HCT116 (cell line): Measurements from ENCODE around the gene CHD3. TPM values are rescaled to one million over a fixed set of nuclear protein-coding genes. Genes with fewer than 3 reads are reported as not detected.

Source experiments
- ATAC-seq: fragments of 200-7000 bp; cut with Tn5 transposase; 2 replicates; pipeline ENCODE4 v1.9.1; 2020; ENCODE audit warnings: mild to moderate bottlenecking, moderate library complexity
- BruUV-seq: library from RNA; stranded (reverse); fragments of 400-500 nt; replicated peaks from 2 replicates; lab custom pipeline; 2021; lab: Mats Ljungman, UMichigan
- CTCF ChIA-PET: fragments of 300-600 bp; sonication (Branson Sonifier 250); formaldehyde crosslinking; loops from one replicate; lab custom pipeline; 2021; ENCODE audit warnings: antibody characterized with exemption; lab: Charles Lee
- POLR2A ChIA-PET: fragments of 300-600, 350-600 bp; sonication (Branson Sonifier 250); formaldehyde crosslinking; loops from one replicate; lab custom pipeline; 2021; ENCODE audit warnings: antibody characterized with exemption; lab: Charles Lee
- RAD21 ChIA-PET, 2 experiments: fragments of 300-600 bp; sonication (Branson Sonifier 250); formaldehyde crosslinking; loops; one replicate each; lab custom pipeline; 2023; ENCODE audit warnings: low total read pairs in 2 of 2; ENCODE audit not compliant: uncharacterized antibody in 2 of 2, unreplicated experiment in 2 of 2, low non-redundant PET in 1 of 2; lab: Charles Lee
- DNase-seq: peaks from one replicate; pipeline ENCODE4 v3.0.0-alpha.2; 2010; ENCODE audit warnings: low read depth, low spot score
- H2AFZ ChIP-seq: fragments of 200-600 bp; shearing (Covaris generic), sonication (generic); 2 replicates; pipeline ENCODE4 v1.6.1; 2017; ENCODE audit warnings: low read depth, mixed run types, mixed read lengths, antibody characterized with exemption, low read length; ENCODE audit not compliant: poor library complexity, severe bottlenecking
- H3K27ac ChIP-seq: 2 replicates; pipeline ENCODE4 v1.5.1; 2012; ENCODE audit warnings: low read depth, low read length
- H3K27me3 ChIP-seq: fragments of 200-600 bp; sonication (generic); 2 replicates; pipeline ENCODE4 v1.6.1; 2016; ENCODE audit warnings: mixed run types, low read length, mixed read lengths; ENCODE audit not compliant: insufficient read depth
- H3K36me3 ChIP-seq, 2 experiments: fragments of 200-500 bp in 1 of 2; fragments of 200-600 bp in 1 of 2; sonication (Bioruptor generic) in 1 of 2; sonication (generic) in 1 of 2; 2 replicates each; pipeline versions ENCODE4 v1.5.1 to v1.6.1; 2014 to 2016; ENCODE audit warnings: low read length in 2 of 2, inconsistent platforms in 1 of 2, mixed read lengths in 1 of 2, mixed run types in 1 of 2; ENCODE audit not compliant: insufficient read depth in 2 of 2, control insufficient read depth in 1 of 2
- H3K4me1 ChIP-seq, 2 experiments: fragments of 200-600 bp in 1 of 2; sonication (generic) in 1 of 2; 2 replicates each; pipeline versions ENCODE4 v1.5.1 to v1.6.1; 2012 to 2017; ENCODE audit warnings: low read length in 2 of 2, inconsistent platforms in 1 of 2, mild to moderate bottlenecking in 1 of 2, mixed read lengths in 1 of 2, mixed run types in 1 of 2, moderate library complexity in 1 of 2; ENCODE audit not compliant: insufficient read depth in 2 of 2, control insufficient read depth in 1 of 2
- H3K4me2 ChIP-seq: fragments of 200-600 bp; sonication (generic); 2 replicates; pipeline ENCODE4 v1.6.1; 2017; ENCODE audit warnings: mixed run types, low read length, mixed read lengths
- H3K4me3 ChIP-seq, 2 experiments: fragments of 200-600 bp in 1 of 2; sonication (generic) in 1 of 2; replicated peaks in 1 of 2; 2 replicates each; pipeline ENCODE4 v1.5.1; 2011 to 2016; ENCODE audit warnings: low read length in 2 of 2, control low read depth in 1 of 2, low read depth in 1 of 2, mild to moderate bottlenecking in 1 of 2, mixed read lengths in 1 of 2, mixed run types in 1 of 2
- H3K79me2 ChIP-seq: fragments of 200-600 bp; sonication (generic); 2 replicates; pipeline ENCODE4 v1.6.1; 2017; ENCODE audit warnings: mild to moderate bottlenecking, mixed run types, low read length, moderate library complexity, mixed read lengths; ENCODE audit not compliant: insufficient read depth
- H3K9ac ChIP-seq: fragments of 200-600 bp; sonication (generic); 2 replicates; pipeline ENCODE4 v1.6.1; 2016; ENCODE audit warnings: low read length, mixed read lengths
- H3K9me2 ChIP-seq: fragments of 200-600 bp; sonication (generic), shearing (Covaris generic); 2 replicates; pipeline ENCODE4 v1.6.1; 2017; ENCODE audit warnings: mixed run types, mild to moderate bottlenecking, moderate library complexity; ENCODE audit not compliant: insufficient read depth
- H3K9me3 ChIP-seq, 2 experiments: fragments of 200-500 bp in 1 of 2; fragments of 200-600 bp in 1 of 2; sonication (Bioruptor generic) in 1 of 2; sonication (generic) in 1 of 2; 2 replicates each; pipeline ENCODE4 v1.6.1; 2014 to 2017; ENCODE audit warnings: low read length in 2 of 2, mixed read lengths in 2 of 2, inconsistent platforms in 1 of 2, low read depth in 1 of 2, mild to moderate bottlenecking in 1 of 2, mixed run types in 1 of 2, moderate library complexity in 1 of 2; ENCODE audit not compliant: control insufficient read depth in 1 of 2, insufficient read depth in 1 of 2
- H4K20me1 ChIP-seq: fragments of 200-600 bp; sonication (generic), shearing (Covaris generic); 2 replicates; pipeline ENCODE4 v1.6.1; 2017; ENCODE audit warnings: mixed run types, mild to moderate bottlenecking, moderate library complexity; ENCODE audit not compliant: insufficient read depth
- CTCF ChIP-seq, 3 experiments: fragments of 200-600 bp in 1 of 3; sonication (generic) in 1 of 3; IDR thresholded peaks in 2 of 3; conservative IDR thresholded peaks in 1 of 3; 2 replicates each; pipeline ENCODE4 v1.5.1; 2012 to 2017; ENCODE audit warnings: low read depth in 2 of 3, low read length in 2 of 3, antibody characterized with exemption in 1 of 3, borderline replicate concordance in 1 of 3, control low read depth in 1 of 3, mild to moderate bottlenecking in 1 of 3, mixed read lengths in 1 of 3, mixed run types in 1 of 3, moderate library complexity in 1 of 3; ENCODE audit not compliant: insufficient read depth in 1 of 3
- POLR2A ChIP-seq: IDR thresholded peaks from 2 replicates; pipeline ENCODE4 v1.7.0; 2011; ENCODE audit warnings: borderline replicate concordance; ENCODE audit not compliant: insufficient read depth, insufficient read length; ENCODE audit errors: extremely low read depth
- YY1 ChIP-seq: IDR thresholded peaks from 2 replicates; pipeline ENCODE4 v1.6.1; 2011; ENCODE audit warnings: low read length, low read depth, moderate library complexity, mild to moderate bottlenecking; ENCODE audit not compliant: insufficient replicate concordance; ENCODE audit errors: extremely low read depth
- ZBTB33 ChIP-seq: IDR thresholded peaks from 2 replicates; pipeline ENCODE4 v1.6.1; 2011; ENCODE audit warnings: mild to moderate bottlenecking, low read length, moderate library complexity; ENCODE audit not compliant: insufficient replicate concordance; ENCODE audit errors: extremely low read depth
- ZFX ChIP-seq: fragments of 450-650 bp; IDR thresholded peaks from 2 replicates; pipeline ENCODE4 v1.6.1; 2017
- intact Hi-C: fragments of 100-400 bp; cut with micrococcal nuclease; formaldehyde crosslinking; loops from 2 replicates; pipeline ENCODE4 v1.10.0; 2022
- total RNA-seq: library from RNA; stranded (reverse); gene quantifications from one replicate; pipeline ENCODE4 v1.2.1, GENCODE V29; 2021; ENCODE audit not compliant: unreplicated experiment

Gene CHD3
- total RNA-seq, 1 experiment from 2014 or later, result 54.8 TPM

- TF ChIP-seq YY1 (no peak), ZFX (no peak), ZBTB33 (no peak), CTCF (IDR thresholded peaks at IDR 0.05 in 2 of 3, conservative IDR thresholded peaks at IDR 0.05 in 1 of 3; ENCODE audit: borderline replicate concordance in 1 of 3, insufficient read depth in 1 of 3, low read depth in 2 of 3, low read length in 2 of 3) (no peak)
- TF ChIP-seq, all 23 proteins: peak for 0
These were observed 47.3 kb downstream of the CHD3 start (continued) for GRCh38 chr17:7935859-7936258.

GRCh38 chr17:7940034-7940433 lies 51.4 kb downstream of the CHD3 start:
- Histone ChIP-seq H2AFZ (no peak overlapping the region), H4K20me1 (no peaks in the 10 kb centered on the region)
- TF ChIP-seq ZFX (no peak), POLR2A (no peak)
- TF ChIP-seq, all 23 proteins: peak for 0
- Histone ChIP-seq H3K79me2 (no peaks in the 10 kb centered on the region; the same call in 1 of the 2 replicates), H3K9me2 (no peaks in the 10 kb centered on the region), H3K27me3 (no peaks in the 10 kb centered on the region), H3K27ac (no peak overlapping the region), H3K9me3 (no peaks in the 10 kb centered on the region), H3K36me3 (peaks cover 54 to 61% of the 10 kb centered on the region in 2 experiments), H3K4me3 (no peak overlapping the region), H3K4me1 (no peaks in the 10 kb centered on the region), H3K9ac (no peak overlapping the region), H3K4me2 (no peak overlapping the region)
- BruUV-seq, result no TSS peak
- DNase-seq (no peak), ATAC-seq (no peak)
- intact Hi-C loops, result no loop called here
- RAD21 ChIA-PET, result no interaction called here
- POLR2A ChIA-PET, result no interaction called here
- CTCF ChIA-PET, result no interaction called here
